ENCODE measurements around the gene KCNK13.

GRCh38 chr14:90118027-90118426 is 56.2 kb downstream of the KCNK13 start:
- TF ChIP-seq GATA3 (IDR thresholded peaks at IDR 0.05; ENCODE audit: low read depth, low read length) (no peak), GATA2 (IDR thresholded peaks at IDR 0.05; ENCODE audit: low read depth, low read length) (no peak)
